ENCODE data around the gene CHI3L2.

Gene CHI3L2

GRCh38 chr1:111256988-111257658, 29.6 kb downstream of the CHI3L2 start:
- no peak for FAIRE-seq

DNA sequence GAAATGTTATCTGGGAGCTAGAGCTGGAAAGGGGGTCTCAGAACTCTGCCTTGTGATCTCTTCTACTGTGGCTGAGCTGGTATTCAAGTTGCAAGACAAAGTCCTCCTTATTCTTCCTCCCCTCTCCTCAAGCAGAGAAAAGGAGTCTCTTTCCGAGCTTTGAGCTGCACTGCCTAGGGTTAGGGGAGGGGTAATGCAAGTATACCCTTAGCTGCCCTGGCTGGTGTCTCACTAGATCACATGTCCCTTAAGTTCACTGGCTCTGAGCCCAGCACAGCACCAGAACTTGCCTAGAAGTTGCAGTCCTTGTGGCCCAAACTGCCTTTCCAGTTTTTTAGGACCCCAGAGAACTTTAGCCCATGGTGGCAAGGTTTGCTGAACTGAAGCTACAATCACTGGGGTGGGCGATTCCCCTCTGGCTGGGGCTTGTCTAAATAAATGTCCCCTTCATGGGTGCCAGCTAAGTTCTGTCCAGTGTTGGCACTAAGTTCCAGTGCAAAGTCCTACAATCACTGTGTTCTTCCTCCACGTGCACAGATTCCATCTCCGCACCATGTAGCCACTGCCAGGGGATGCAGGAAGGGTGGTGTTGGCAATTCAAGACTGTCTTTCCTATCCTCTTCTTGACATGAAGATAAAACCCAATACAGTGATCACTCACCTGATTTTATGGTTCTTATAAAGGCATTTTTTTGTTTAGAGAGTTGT, 40.4 kb downstream of the CHI3L2 start:
- no peak for FAIRE-seq

DNA sequence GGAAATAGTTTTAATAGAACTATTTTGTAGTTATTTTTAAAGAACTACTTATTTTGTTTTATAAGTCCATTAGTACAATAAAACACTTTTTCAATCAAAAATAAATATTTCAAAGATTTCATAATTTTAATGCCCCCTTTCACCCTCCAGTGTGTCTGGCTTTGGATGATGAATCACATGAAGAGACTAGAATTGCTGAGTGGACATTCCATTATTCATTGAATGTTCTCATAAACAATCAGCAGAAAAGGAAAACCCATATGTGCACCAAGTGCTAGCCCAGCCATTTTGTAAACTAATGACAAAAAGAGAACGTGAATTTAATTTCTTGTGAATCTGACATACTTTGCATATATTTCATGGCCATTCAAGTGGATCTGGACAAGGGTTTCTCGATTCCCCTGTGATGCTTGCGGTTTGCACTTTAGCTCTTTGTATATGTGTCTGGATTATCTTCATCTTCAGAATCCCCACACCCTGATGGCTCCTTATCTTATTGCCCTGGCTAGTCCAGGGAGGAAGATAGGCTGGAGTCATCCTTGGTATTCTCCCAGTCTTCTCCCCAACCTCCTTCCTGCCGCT, 42.4 kb downstream of the CHI3L2 start:
- FAIRE-seq = no peak

GRCh38 chr1:111270771-111271463, 43.4 kb downstream of the CHI3L2 start:
- FAIRE-seq = no peak

DNA sequence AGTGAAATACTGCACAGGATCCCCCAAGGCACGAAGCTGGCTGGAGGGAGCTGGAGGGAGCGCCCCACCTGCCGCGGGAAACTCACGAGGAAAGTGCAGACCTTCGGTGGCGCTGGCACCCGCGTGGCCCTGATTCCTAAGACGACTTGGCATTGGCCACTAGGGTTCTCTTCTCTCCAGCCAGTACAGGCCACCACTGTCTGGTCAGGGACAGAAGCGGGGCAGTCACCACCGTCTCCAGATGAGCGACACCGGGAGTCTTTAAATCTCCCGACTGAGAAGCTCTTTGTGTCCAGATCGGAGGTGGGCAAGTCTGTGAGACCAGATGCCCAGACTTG, 43.9 kb downstream of the CHI3L2 start:
- FAIRE-seq = no peak

DNA sequence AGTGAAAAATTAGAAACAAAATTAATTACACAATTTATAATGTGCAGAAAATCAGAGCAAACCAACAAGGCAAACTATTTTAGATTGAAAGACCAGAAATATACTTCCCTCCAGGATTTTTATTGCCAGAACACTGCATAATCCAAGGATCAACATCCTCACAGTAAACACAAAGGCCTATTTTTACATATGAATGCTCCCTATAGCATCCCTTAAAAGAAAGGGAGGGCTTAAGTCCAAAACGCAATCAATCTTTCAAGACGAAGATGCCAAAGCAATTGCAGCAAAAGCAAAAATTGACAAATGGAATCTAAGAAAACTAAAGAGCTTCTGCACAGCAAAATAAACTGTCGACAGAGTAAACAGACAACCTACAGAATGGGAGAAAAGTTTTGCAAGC, 44.6 kb downstream of the CHI3L2 start:
- FAIRE-seq = no peak

DNA sequence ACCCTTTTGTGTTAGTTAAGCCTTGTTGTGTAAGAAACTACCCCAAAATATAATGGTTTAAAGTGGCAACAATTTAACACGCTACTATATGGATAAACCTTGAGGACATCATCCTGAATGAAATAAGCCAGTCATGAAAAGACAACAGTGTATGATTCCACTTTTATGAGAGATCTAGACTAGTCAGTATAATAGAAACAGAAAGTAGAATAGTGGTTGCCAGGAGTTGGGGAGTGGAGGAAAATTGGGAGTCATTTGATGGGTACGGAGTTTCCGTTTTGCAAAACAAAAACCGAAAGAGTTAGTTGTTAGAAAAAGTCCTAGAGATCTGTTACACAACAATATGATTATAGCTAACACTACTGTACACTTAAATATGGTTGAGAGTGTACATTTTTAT, 47.1 kb downstream of the CHI3L2 start:
- no peak for FAIRE-seq

GRCh38 chr1:111275079-111275478, 47.6 kb downstream of the CHI3L2 start:
- FAIRE-seq = no peak

GRCh38 chr1:111275780-111276433, 48.4 kb downstream of the CHI3L2 start:
- no peak for FAIRE-seq

DNA sequence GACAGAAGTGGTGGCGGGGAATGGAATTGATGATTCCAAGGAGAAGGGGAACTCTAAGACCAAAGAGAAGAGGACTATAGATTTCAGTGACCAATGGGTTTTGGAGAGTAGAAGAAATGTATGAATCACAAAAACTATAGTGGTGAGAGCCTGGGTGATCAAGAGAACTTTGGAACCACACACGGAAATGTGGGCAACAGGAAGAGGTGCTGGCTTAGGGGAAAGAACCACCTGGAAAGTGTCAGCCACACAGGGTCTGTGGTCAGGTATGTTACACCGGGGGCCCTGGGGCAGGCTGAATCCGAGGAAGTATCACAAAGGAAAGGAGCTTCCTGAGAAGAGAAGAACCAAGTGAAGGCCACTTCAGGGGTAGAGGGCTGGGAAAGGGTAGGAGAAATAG, 51.6 kb downstream of the CHI3L2 start:
- FAIRE-seq = no peak

DNA sequence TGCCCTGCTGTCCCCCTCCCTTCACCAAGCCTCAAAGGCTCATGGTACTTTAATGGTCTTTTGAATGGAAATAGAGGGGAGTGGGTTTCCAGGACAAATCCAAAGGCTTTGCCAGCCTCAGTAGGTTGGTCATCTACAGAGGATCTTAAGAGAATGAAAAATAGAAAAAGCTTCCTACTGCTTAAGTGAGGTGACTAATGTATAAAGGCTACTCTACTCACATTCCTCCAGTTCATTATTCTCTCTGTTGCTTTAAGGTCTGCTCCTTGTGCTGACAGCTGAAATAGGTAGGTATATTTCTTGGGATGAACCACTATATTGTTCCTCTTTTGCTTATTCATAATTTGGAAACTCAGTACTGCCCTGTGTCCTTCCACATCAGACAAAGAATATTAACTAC, 52.8 kb downstream of the CHI3L2 start:
- no peak for FAIRE-seq

DNA sequence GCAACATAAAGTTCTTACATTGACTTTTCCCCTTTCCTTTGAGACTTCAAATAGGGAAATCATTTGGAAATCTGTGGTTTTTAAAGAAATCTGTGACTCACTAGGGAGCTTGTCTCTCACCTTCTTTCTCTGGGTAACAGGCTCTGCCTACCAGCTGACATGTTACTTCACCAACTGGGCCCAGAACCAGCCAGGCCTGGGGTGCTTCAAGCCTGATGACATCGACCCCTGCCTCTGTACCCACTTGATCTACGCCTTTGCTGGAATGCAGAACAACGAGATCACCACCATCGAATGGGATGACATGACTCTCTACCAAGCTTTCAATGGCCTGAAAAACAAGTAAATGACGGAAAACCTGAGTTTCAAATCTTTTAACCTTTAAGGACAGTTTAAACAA, 53.9 kb downstream of the CHI3L2 start:
- FAIRE-seq = no peak

GRCh38 chr1:111283838-111284237, 56.3 kb downstream of the CHI3L2 start:
- no peak for FAIRE-seq

DNA sequence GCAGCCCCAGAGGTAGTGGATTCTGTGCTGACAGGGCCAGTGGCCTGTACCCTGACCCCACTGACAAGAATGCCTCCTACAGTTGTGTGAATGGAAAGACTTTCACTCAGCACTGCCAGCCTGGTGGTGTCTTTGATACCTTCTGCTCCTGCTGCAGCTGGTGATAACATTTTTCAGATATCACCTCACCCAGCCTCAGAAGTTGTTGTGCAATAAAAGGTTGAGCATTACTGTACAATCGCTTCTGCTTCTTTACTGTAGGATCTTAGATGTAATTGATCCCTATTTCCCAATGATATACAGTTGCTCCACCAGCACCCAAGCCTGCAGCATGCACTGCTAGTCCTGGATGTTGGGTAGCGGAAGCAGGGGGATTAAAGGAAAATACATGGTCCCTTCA, 58.4 kb downstream of the CHI3L2 start:
- no peak for FAIRE-seq

- no peak for FAIRE-seq
Observed at GRCh38 chr1:111286912-111287311, 59.4 kb downstream of the CHI3L2 start.

DNA sequence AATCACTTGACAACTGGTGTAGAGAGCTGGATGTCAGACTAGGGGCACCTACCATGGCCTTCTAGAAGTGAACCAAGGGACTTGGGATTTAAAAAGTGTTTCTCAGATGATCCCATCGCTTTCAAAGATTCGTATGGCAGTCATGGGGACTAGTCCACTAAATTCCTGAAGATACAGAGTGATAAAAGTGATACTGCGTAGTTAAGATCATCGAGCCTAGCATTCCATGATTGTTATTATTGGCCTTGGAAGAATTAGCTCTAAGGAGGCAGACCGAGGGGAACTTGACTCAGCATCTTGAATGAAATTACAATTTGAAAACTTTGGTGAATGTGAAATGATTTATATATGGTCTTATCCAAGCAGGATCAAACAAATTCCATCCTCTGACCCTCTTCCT, 61.9 kb downstream of the CHI3L2 start:
- FAIRE-seq = no peak

DNA sequence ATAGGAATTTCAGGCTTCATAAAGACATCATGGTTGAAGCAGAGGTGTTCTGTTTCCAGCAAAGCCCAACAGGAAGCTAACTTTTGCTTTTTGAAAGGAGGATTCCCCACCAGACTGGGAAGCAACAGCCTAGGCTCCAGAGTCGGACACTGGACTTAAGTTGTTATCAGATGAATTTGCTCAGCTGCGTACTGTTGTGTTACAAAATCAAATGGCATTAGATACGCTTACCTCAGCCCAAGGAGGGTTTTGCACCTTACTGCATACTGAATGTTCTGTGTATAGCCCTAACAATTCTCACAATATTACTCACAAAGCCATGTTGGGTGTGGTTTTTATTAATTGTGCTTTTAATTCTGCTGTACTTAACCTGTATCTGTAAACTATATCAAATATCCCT, 62.6 kb downstream of the CHI3L2 start:
- FAIRE-seq = no peak

- FAIRE-seq = no peak
Observed at GRCh38 chr1:111290630-111291029, 63.1 kb downstream of the CHI3L2 start, which contains the start of gene CHIA. Gene CHIA, plus strand, starts transcription at chr1:111290851. Its CDS starts 19,617 bp downstream, at chr1:111310468.
